ENCODE measurements around the gene STK32B. TPM values are rescaled to one million over a fixed set of nuclear protein-coding genes. Genes with fewer than 3 reads are reported as not detected.

STK32B gene
- total and polyA plus RNA-seq, 9 of the 15 experiments (the other 6 are each of a cell fraction or from before 2014, with no cell fraction given) = 0.03 to 0.20 (median 0.07) TPM; not detected in 2

- TF ChIP-seq ARID4B (CRISPR knock-in tag; IDR thresholded peaks at IDR 0.05) (no peak), BRD4 (IDR thresholded peaks at IDR 0.05) (no peak), MAFK (IDR thresholded peaks at IDR 0.05; ENCODE audit: low read length) (no peak)
Measured at GRCh38 chr4:5478697-5479096, 427.4 kb downstream of the STK32B start (continued).

GRCh38 chr4:5479518-5480060 lies 428.3 kb downstream of the STK32B start:
- Histone ChIP-seq H3K27me3 (ENCODE audit: control insufficient read depth in 2 of 2, insufficient read depth in 2 of 2, low read length in 2 of 2) (no peaks in the 10 kb centered on the region; a peak in 1 of 5 replicates), H3K4me3 (no peak overlapping the region), H3K9me1 (ENCODE audit: control insufficient read depth, insufficient read depth, low read length) (no peaks in the 10 kb centered on the region), H3K4me2 (ENCODE audit: insufficient read depth, low read length) (no peak overlapping the region), H3K79me2 (ENCODE audit: control insufficient read depth, insufficient read depth, low read length) (no peaks in the 10 kb centered on the region), H2AFZ (ENCODE audit: low read depth, low read length) (no peak overlapping the region), H3K36me3 (ENCODE audit: control insufficient read depth, insufficient read depth, low read length) (no peaks in the 10 kb centered on the region), H3K4me1 (replicated peaks in 1 of 2; ENCODE audit: control insufficient read depth in 2 of 2, insufficient read depth in 2 of 2, low read length in 2 of 2) (no peaks in the 10 kb centered on the region), H3K9me3 (replicated peaks; ENCODE audit: control insufficient read depth, insufficient read depth, low read depth, low read length) (no peaks in the 10 kb centered on the region), H4K20me1 (replicated peaks; ENCODE audit: control insufficient read depth, insufficient read depth, low read length) (no peaks in the 10 kb centered on the region; the same call in 1 of the 2 replicates), H3K9ac (ENCODE audit: insufficient read depth in 1 of 2, low read depth in 2 of 2, low read length in 2 of 2) (no peak overlapping the region), H3K27ac (ENCODE audit: extremely low read depth, low read depth, low read length) (no peak overlapping the region)
- WGBS (ENCODE audit: insufficient coverage, low coverage, missing lambda C conversion rate) = 0% methylated on average over 4 of the region's 4 CpGs
- in situ Hi-C loops (cut with MboI) = no loop called here
- CTCF ChIA-PET (ENCODE audit: low intra/inter-chr PET ratio) = no interaction called here
- DNase-seq (ENCODE audit: extremely low read depth in 1 of 4, low spot score in 3 of 4) (no peak), FAIRE-seq (no peak), ATAC-seq (no peak)
- intact Hi-C loops (cut with micrococcal nuclease) = no loop called here
- POLR2A ChIA-PET = no interaction called here
- BruUV-seq (replicated peaks) = no TSS peak
- TF ChIP-seq ZNF253 (CRISPR knock-in tag; conservative IDR thresholded peaks at IDR 0.05) = no peak
- TF ChIP-seq DEAF1 (CRISPR knock-in tag; IDR thresholded peaks at IDR 0.05) = no peak
- no peak for TF ChIP-seq BHLHE40 (IDR thresholded peaks at IDR 0.05; ENCODE audit: low read length)
- TF ChIP-seq PHF8 (IDR thresholded peaks at IDR 0.05; ENCODE audit: borderline replicate concordance, low read length) = no peak
- TF ChIP-seq HDAC2 (IDR thresholded peaks at IDR 0.05) = no peak
- TF ChIP-seq E2F5 (CRISPR knock-in tag; IDR thresholded peaks at IDR 0.05) = no peak
- no peak for TF ChIP-seq MYBL2 (IDR thresholded peaks at IDR 0.05; ENCODE audit: low read depth)
- TF ChIP-seq MYBL2 (CRISPR knock-in tag; IDR thresholded peaks at IDR 0.05; ENCODE audit: borderline replicate concordance) = no peak
- TF ChIP-seq ETV1 (tag; conservative IDR thresholded peaks at IDR 0.05; ENCODE audit: low read depth) = no peak
- TF ChIP-seq NFATC3 (IDR thresholded peaks at IDR 0.05) = no peak
- TF ChIP-seq XRCC4 (IDR thresholded peaks at IDR 0.05; ENCODE audit: extremely low read depth, insufficient read depth, insufficient read length) = no peak
- TF ChIP-seq POLR3G (IDR thresholded peaks at IDR 0.05; ENCODE audit: extremely low read depth, insufficient read length, insufficient replicate concordance) = no peak
- no peak for TF ChIP-seq SRSF9 (IDR thresholded peaks at IDR 0.05; ENCODE audit: borderline replicate concordance, low read depth, low read length)
